DMS53 treated with DMSO at 0.1 percent for 48 hours (cell line): ENCODE results near the gene TBC1D2B.
"Not testable (repeated sequence)": the region's sequence is repeated elsewhere in the genome, so short reads cannot be mapped to it uniquely, and the experiment has no call there.

Experiments
- DNase-seq: peaks from one replicate; lab custom pipeline; 2025; ENCODE audit not compliant: unreplicated experiment; lab: John Stamatoyannopoulos, UW

TBC1D2B gene

GRCh38 chr15:77991658-77992201, 85.8 kb downstream of the TBC1D2B start:
- DNase-seq: not testable (repeated sequence)

DNA sequence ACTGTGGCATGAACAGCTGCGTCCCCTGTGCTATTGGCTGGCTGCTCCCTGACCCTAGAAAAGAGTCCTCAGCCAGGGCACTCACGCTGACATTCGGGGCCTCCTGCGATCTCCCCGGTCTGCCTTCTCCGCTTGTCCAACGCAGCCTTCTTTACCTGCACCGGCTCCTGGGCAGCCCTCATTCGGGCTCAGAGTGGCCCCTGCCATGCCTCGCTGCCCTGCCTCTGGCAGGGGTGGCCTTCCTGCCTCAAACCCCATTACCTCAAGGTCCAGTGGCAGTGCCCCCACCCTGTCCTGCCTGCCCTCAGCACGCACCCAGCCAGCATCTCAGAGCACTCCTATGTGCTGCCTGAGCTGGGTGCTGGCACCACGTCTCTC, 86.5 kb downstream of the TBC1D2B start:
- DNase-seq: no peak

- no peak for DNase-seq
These were observed 88.0 kb downstream of the TBC1D2B start for GRCh38 chr15:77989296-77990143.

GRCh38 chr15:77988347-77989295, 88.9 kb downstream of the TBC1D2B start:
- DNase-seq: no peak

DNA sequence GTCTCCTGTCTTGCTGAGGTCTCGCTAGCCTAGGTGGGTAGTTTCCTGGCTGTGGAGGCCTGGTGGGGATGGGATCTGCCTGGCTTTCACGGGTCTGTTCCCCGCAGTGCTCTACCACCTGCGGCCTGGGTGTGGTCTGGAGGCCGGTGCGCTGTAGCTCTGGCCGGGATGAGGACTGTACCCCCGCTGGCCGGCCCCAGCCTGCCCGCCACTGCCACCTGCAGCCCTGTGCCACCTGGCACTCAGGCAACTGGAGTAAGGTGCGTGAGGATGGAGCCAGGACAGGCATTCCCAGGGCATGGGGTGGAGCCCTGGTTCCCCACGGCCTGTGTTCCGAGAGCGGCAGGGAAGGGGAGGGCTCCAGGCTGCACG, 89.8 kb downstream of the TBC1D2B start:
- not testable (repeated sequence) for DNase-seq

- no peak for DNase-seq
These were observed 90.4 kb downstream of the TBC1D2B start for GRCh38 chr15:77986891-77987764.

GRCh38 chr15:77985931-77986480, 91.5 kb downstream of the TBC1D2B start:
- DNase-seq: no peak

DNA sequence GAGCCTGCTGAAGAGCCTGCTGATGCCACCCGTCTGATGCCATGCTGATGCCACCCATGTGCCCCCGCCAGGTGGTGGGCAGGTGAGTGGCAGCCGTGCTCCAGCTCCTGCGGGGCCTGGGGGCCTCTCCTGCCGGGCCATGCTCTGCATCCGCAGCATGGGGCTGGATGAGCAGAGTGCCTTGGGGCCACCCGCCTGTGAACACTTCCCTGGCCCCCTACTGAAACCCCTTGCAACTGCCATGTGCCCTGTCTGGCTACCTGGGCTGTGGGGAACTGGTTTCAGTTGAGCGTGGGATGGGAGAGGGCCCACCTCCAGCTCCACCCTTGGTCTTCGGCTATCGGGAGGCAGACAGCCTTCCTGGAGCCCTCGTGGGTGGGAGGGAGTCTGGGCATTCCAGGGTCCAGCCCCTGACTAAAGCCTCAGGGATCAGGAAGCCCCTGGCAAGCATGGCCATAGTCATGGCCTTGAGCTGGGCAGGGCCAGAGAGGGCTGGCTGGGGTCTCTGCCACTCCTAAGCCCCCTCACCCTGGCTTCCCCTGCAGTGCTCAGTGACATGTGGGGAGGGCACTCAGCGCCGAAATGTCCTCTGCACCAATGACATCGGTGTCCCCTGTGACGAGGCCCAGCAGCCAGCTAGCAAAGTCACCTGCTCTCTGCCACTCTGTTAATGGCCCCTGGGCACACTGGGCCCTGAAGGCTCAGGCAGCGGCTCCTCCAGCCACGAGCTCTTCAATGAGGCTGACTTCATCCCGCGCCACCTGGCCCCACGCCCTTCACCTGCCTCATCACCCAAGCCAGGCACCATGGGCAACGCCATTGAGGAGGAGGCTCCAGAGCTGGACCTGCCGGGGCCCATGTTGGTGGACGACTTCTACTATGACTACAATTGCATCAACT, 92.2 kb downstream of the TBC1D2B start:
- no peak for DNase-seq

DNA sequence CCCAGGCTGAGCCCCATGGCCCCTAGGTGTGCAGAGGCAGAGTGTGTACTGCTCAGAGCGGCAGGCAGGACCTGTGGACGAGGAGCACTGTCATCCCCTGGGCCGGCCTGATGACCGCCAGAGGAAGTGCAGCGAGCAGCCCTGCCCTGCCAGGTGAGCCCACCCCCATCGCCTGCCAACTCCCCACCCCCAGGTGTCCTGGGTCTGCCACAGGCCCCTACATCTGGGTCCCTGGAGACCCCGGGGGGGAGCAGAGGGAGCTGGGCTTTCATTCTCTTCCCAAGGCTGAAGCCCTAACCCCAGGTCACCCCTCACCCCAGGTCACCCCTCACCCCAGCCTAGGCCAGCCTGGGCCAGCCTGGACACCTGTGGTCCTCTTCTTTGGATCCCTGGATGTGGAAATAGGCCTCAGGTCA, 93.1 kb downstream of the TBC1D2B start:
- DNase-seq: no peak

- DNase-seq: no peak
These were observed 93.6 kb downstream of the TBC1D2B start for GRCh38 chr15:77983708-77984445.

- DNase-seq: no peak
These were observed 94.3 kb downstream of the TBC1D2B start for GRCh38 chr15:77983091-77983707.

- DNase-seq: no peak
These were observed 95.4 kb downstream of the TBC1D2B start for GRCh38 chr15:77982127-77982490.

- DNase-seq: no peak
These were observed 96.0 kb downstream of the TBC1D2B start for GRCh38 chr15:77981281-77982126.

GRCh38 chr15:77980674-77981073, 96.8 kb downstream of the TBC1D2B start:
- DNase-seq: not testable (repeated sequence)

DNA sequence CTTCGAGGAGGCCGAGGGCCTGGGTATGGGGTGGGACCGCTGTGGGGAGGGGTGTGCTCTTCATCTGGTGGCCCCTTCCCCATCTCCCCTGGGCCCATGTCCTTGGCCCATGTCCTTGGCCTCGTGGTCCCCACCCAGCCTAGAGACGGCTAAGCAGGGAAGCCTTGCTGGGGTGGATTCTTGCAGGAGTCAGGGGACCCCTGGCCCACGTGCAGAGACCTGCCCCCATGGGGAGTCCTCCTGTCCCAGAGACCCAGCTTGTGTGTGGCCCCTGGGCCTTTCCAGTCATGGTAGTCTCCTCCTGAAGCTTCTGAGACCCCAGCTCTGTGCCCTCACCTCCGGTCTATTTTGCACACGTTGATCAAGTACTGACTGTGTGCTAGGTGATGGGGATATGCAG, 97.4 kb downstream of the TBC1D2B start:
- no peak for DNase-seq

DNA sequence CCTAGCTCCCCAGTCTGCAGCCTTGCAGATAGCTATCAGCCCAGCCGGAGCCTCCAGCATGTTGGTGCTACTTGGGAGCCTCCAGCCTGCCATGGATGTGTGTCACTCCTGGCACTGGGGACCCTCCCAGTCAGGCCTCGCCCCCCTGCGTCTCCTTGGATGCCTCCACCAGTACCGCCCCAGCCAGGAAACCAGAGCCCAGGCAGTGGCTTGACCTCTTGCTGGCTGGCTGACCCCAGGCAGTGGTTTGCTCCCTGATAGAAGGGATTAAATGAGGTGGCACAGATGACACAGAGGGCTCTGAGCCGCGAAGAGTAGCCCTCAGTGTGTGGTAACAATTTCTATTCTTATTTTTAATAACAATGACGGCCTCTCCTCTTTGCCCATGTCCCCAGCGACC, 98.4 kb downstream of the TBC1D2B start:
- not testable (repeated sequence) for DNase-seq

GRCh38 chr15:77978759-77979145, 98.8 kb downstream of the TBC1D2B start:
- DNase-seq: not testable (repeated sequence)
